Neuronal stem cell (in vitro differentiated cells): ENCODE results near the gene FSTL4. TPM values are rescaled to one million over a fixed set of nuclear protein-coding genes. Genes with fewer than 3 reads are reported as not detected.

ENCODE experiments used
- DNase-seq: peaks from one replicate; pipeline ENCODE4 v3.0.0-alpha.2; 2013; ENCODE audit warnings: low spot score
- H2AFZ ChIP-seq: one replicate; pipeline ENCODE4 v1.6.1; 2013; ENCODE audit warnings: mild to moderate bottlenecking, low read length, inconsistent platforms
- H2AK5ac ChIP-seq: 2 replicates; pipeline ENCODE4 v1.6.1; 2013; ENCODE audit warnings: low read depth, mild to moderate bottlenecking, inconsistent platforms, low read length, moderate library complexity, mixed read lengths
- H2BK120ac ChIP-seq: 2 replicates; pipeline ENCODE4 v1.6.1; 2013; ENCODE audit warnings: low read depth, mild to moderate bottlenecking, inconsistent platforms, low read length, moderate library complexity, mixed read lengths
- H2BK12ac ChIP-seq: one replicate; pipeline ENCODE4 v1.6.1; 2013; ENCODE audit warnings: low read length, inconsistent platforms
- H2BK15ac ChIP-seq: 2 replicates; pipeline ENCODE4 v1.6.1; 2013; ENCODE audit warnings: mild to moderate bottlenecking, low read length, inconsistent platforms, mixed read lengths
- H2BK5ac ChIP-seq: one replicate; pipeline ENCODE4 v1.6.1; 2013; ENCODE audit warnings: inconsistent platforms, mild to moderate bottlenecking, low read length, moderate library complexity
- H3K14ac ChIP-seq: one replicate; pipeline ENCODE4 v1.6.1; 2013; ENCODE audit warnings: low read length, inconsistent platforms
- H3K18ac ChIP-seq: 2 replicates; pipeline ENCODE4 v1.6.1; 2013; ENCODE audit warnings: low read length, inconsistent platforms
- H3K23ac ChIP-seq: 2 replicates; pipeline ENCODE4 v1.6.1; 2013; ENCODE audit warnings: low read depth, mild to moderate bottlenecking, mixed read lengths, low read length, inconsistent platforms; ENCODE audit not compliant: poor library complexity
- H3K27ac ChIP-seq: replicated peaks from 3 replicates; pipeline ENCODE4 v1.5.1; 2013; ENCODE audit warnings: low read length, inconsistent platforms
- H3K27me3 ChIP-seq, 3 experiments: 2 replicates each; pipeline ENCODE4 v1.6.1; 2013; ENCODE audit warnings: low read length in 3 of 3, mild to moderate bottlenecking in 2 of 3, inconsistent platforms in 1 of 3, low read depth in 1 of 3, mixed read lengths in 1 of 3, moderate library complexity in 1 of 3; ENCODE audit not compliant: control insufficient read depth in 3 of 3, insufficient read depth in 3 of 3
- H3K36me3 ChIP-seq, 2 donors: replicated peaks in 1 of 2; 2 replicates each; pipeline ENCODE4 v1.6.1; 2013; ENCODE audit warnings: low read length in 2 of 2; ENCODE audit not compliant: control insufficient read depth in 2 of 2, insufficient read depth in 2 of 2
- H3K4ac ChIP-seq: 2 replicates; pipeline ENCODE4 v1.6.1; 2013; ENCODE audit warnings: inconsistent platforms, mild to moderate bottlenecking, low read length, moderate library complexity
- H3K4me1 ChIP-seq, 2 donors: 1 replicate in 1 of 2; 2 replicates in 1 of 2; pipeline ENCODE4 v1.6.1; 2013; ENCODE audit warnings: low read length in 2 of 2, low read depth in 1 of 2; ENCODE audit not compliant: control insufficient read depth in 2 of 2, insufficient read depth in 1 of 2
- H3K4me2 ChIP-seq: one replicate; pipeline ENCODE4 v1.6.1; 2013; ENCODE audit warnings: mild to moderate bottlenecking, low read length, inconsistent platforms; ENCODE audit not compliant: insufficient read depth, poor library complexity, severe bottlenecking
- H3K4me3 ChIP-seq, 2 donors: 2 replicates each; pipeline ENCODE4 v1.5.1; 2013; ENCODE audit warnings: low read length in 2 of 2, mild to moderate bottlenecking in 2 of 2, inconsistent platforms in 1 of 2, moderate library complexity in 1 of 2
- H3K79me1 ChIP-seq: one replicate; pipeline ENCODE4 v1.6.1; 2013; ENCODE audit warnings: low read depth, mild to moderate bottlenecking, inconsistent platforms, low read length, moderate library complexity
- H3K9ac ChIP-seq: one replicate; pipeline ENCODE4 v1.6.1; 2013; ENCODE audit warnings: mild to moderate bottlenecking, low read depth, low read length, inconsistent platforms; ENCODE audit not compliant: poor library complexity
- H3K9me3 ChIP-seq, 2 donors: replicated peaks in 1 of 2; 2 replicates each; pipeline versions ENCODE3 to v1.6.1; 2013; ENCODE audit warnings: low read length in 2 of 2, mild to moderate bottlenecking in 2 of 2, inconsistent platforms in 1 of 2, low read depth in 1 of 2, mixed read lengths in 1 of 2, moderate library complexity in 1 of 2; ENCODE audit not compliant: control insufficient read depth in 2 of 2, insufficient read depth in 1 of 2
- H4K8ac ChIP-seq: one replicate; pipeline ENCODE4 v1.6.1; 2013; ENCODE audit warnings: low read depth, mild to moderate bottlenecking, inconsistent platforms, low read length, moderate library complexity
- H4K91ac ChIP-seq: one replicate; pipeline ENCODE4 v1.6.1; 2013; ENCODE audit warnings: low read length, low read depth, mild to moderate bottlenecking, inconsistent platforms; ENCODE audit not compliant: poor library complexity
- WGBS, 2 donors: extraction: QIAGEN DNeasy Blood & Tissue Kit; methylation state at CpG; one replicate each; pipeline ENCODE4 v1.1.7; 2013; ENCODE audit warnings: missing lambda C conversion rate in 2 of 2, mixed read lengths in 1 of 2; ENCODE audit not compliant: insufficient read length in 2 of 2, insufficient replicate concordance in 1 of 2; ENCODE audit errors: extremely low coverage in 2 of 2; 5-methylcytosine and 5-hydroxymethylcytosine counted together
- small RNA-seq: library from polyadenylated mRNA; stranded (forward); fragments of <200 nt; extraction: miRNeasy Mini kit (QIAGEN cat#:217004); gene quantifications from one replicate; pipeline ENCODE3, GENCODE V24; 2013; ENCODE audit not compliant: insufficient read depth

The FSTL4 gene

DNA sequence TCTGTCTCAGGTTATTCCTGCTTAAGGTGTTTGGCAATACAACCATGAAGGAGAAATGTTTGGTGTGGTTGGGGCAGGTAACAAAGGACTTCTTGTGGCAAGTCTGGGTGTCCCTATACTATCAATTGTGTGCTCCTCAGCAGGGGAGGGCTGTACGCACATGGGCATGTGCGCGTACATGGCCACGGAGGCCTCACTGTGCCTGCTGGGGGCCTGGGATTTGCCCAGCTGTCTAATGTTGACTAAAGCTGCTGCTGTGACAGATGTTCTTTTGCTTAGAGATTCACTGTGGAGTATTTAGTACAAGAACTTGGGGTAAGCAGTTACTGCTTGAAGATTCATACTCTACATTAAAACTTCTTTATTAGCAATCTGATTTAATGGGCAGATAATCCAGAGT, 463.0 kb downstream of the FSTL4 start:
- peaks cover 3 to 12% of the 10 kb centered on the region in 2 donors for H3K4me1 ChIP-seq
- H3K4me3 ChIP-seq: no peak overlapping the region
- H3K18ac ChIP-seq: no peak overlapping the region
- no peak overlapping the region for H2AK5ac ChIP-seq
- no peak overlapping the region for H4K8ac ChIP-seq
- no peak overlapping the region for H4K91ac ChIP-seq
- H3K27me3 ChIP-seq: no peaks in the 10 kb centered on the region
- no peak overlapping the region for H2BK5ac ChIP-seq
- no peaks in the 10 kb centered on the region for H3K9me3 ChIP-seq
- H3K4ac ChIP-seq: no peak overlapping the region
- H2BK12ac ChIP-seq: no peak overlapping the region
- no peak overlapping the region for H2AFZ ChIP-seq
- no CpG with 5 or more reads among the region's 4 CpGs for WGBS, 2 donors
- H3K27ac ChIP-seq: no peak overlapping the region
- H3K23ac ChIP-seq: no peak overlapping the region
- H2BK120ac ChIP-seq: no peak overlapping the region
- no peak overlapping the region for H3K9ac ChIP-seq
- no peak overlapping the region for H3K4me2 ChIP-seq
- H3K36me3 ChIP-seq: no peaks in the 10 kb centered on the region
- no peaks in the 10 kb centered on the region for H3K79me1 ChIP-seq
- DNase-seq: no peak
- no peak overlapping the region for H2BK15ac ChIP-seq
- H3K14ac ChIP-seq: no peak overlapping the region

DNA sequence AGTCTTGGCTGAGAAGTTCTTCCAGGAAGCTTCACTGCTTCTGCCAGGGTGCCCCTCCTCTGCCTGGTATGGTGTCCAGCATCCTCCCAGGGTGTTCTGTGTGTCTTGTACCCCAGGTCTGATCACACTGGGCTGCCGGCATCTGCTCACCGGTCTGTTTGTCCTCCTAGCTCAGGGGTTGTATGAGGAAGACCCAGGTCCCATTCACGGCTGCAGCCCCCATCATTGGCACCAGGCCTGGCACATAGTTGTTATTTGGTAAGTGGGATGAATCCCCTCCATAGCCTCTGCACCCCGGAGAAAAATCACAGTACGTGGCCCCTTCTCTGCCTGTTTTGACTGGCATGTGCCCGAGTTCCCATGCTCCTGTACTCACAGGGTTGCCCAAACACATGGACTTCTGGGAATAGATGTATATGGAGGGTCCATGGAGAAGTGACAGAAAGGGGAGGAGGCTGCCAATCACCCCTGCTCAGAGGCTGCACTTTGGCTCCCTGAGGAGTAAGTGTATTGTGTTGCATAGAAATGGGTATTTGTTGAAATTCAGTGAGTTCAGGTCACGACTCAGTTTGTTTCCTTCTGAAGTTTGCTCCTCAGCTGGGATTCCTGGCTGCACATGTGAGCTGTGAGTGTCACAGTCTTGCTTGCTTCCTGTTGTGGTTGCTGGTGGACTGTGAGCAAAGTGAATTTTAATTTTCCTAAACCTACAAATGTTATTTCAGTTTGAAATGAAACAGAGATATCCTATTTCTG, 464.4 kb downstream of the FSTL4 start:
- Histone ChIP-seq H2AFZ (no peak overlapping the region), H3K4me1 (peaks cover 3 to 12% of the 10 kb centered on the region in 2 donors), H2AK5ac (no peak overlapping the region), H2BK15ac (no peak overlapping the region), H3K27me3 (no peaks in the 10 kb centered on the region), H2BK12ac (no peak overlapping the region), H4K8ac (no peak overlapping the region), H3K36me3 (no peaks in the 10 kb centered on the region), H3K4me2 (no peak overlapping the region), H3K4me3 (no peak overlapping the region), H2BK5ac (no peak overlapping the region), H3K14ac (no peak overlapping the region), H3K9ac (no peak overlapping the region), H4K91ac (no peak overlapping the region), H3K9me3 (no peaks in the 10 kb centered on the region), H3K27ac (no peak overlapping the region), H3K4ac (no peak overlapping the region), H3K79me1 (no peaks in the 10 kb centered on the region), H3K18ac (peak overlapping the region; percentile 12), H3K23ac (no peak overlapping the region), H2BK120ac (no peak overlapping the region)
- DNase-seq: no peak
- no CpG with 5 or more reads among the region's 7 CpGs for WGBS, 2 donors

DNA sequence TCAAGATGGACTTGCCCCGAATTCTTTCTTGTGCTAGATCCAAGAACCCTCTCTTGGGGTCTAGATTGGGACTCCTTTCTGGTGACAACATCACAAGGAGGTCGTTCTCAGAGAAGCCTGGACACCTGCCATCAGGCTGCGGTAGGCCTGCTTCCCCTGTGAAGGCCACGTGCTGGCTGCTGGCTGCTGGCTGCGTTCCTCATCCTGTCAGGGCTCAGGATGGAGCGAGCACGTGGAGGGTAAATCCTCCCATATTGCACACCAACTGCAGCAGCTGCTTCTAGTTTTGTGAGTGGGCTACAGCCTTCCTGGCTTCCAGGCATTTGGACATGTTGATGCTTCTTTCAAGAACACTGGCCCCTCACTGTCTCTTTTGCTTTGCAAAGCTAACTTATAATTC, 464.9 kb downstream of the FSTL4 start:
- Histone ChIP-seq H2BK15ac (no peak overlapping the region), H3K4me3 (no peak overlapping the region), H4K8ac (no peak overlapping the region), H2BK5ac (no peak overlapping the region), H3K4ac (no peak overlapping the region), H2AFZ (no peak overlapping the region), H3K4me2 (no peak overlapping the region), H3K27me3 (no peaks in the 10 kb centered on the region), H3K36me3 (no peaks in the 10 kb centered on the region), H3K9me3 (no peaks in the 10 kb centered on the region), H2AK5ac (no peak overlapping the region), H3K4me1 (peaks cover 3 to 12% of the 10 kb centered on the region in 2 donors), H3K79me1 (no peaks in the 10 kb centered on the region), H3K14ac (no peak overlapping the region), H3K9ac (no peak overlapping the region), H3K18ac (no peak overlapping the region), H3K23ac (no peak overlapping the region), H2BK120ac (no peak overlapping the region), H2BK12ac (no peak overlapping the region), H3K27ac (no peak overlapping the region), H4K91ac (no peak overlapping the region)
- no peak for DNase-seq
- no CpG with 5 or more reads among the region's 7 CpGs for WGBS, 2 donors

Small RNA genes within 50 kb of the gene (small RNA-seq; reads per million reads assigned to genes)
- not detected for gene MIR1289-2
